K562 treated with DMSO at 1 percent for 24 hours (cell line): ENCODE data around the gene APOBEC3B. TPM values are rescaled to one million over a fixed set of nuclear protein-coding genes. Genes with fewer than 3 reads are reported as not detected.

Source experiments
- total RNA-seq: library from RNA; unstranded; fragments of 300-600 nt; gene quantifications from 2 replicates; pipeline ENCODE4 v1.2.3, GENCODE V29; 2022; ENCODE audit warnings: low read depth; ENCODE audit not compliant: insufficient read depth

APOBEC3B gene
- total RNA-seq = 65.1 and 67.3 TPM in 2 replicates

DNA sequence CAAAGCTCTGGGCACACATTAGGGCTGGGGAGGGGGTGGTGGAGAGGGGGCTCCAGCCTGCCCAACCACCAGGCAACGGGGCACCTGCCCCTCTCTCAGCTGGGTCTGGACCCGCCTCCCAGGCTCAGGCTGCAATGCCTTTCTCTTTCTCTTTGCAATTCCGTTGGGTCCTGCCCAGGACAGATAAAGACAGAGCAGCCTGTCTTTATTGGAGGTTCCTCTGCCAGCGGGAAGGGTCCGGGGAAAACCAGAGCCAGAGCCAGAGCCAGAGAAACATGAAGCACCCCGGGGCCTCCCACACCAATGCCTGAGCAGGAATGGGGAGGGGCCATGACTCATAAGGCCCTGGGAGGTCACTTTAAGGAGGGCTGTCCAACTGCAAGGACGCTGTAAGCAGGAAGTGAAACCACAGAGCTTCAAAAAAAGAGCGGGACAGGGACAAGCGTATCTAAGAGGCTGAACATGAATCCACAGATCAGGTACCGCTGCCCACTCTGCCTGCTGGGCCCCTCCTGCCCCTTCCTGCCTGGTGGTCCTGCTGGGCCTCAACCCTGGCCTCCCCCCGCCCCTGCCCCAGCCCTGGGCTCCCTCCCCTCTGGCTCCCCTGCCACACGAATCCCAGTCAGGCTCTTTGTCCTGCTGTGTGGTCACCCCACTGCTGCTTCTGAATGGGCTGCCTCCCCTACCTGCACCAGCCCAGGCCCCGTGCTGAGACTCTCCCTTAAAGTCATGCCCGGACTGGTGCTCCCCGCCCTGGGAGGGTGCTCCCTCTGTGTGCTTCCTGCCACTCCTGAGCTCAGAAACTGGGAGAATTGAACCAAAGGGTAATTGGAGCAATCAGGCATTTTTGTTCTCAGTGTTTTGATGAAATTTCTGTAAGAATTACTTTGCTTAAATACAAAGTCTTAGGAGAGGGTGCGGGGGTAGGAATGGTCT is at the start of gene APOBEC3B:
Gene APOBEC3B, plus strand, starts transcription at position 356 of the 936 bp plus-strand sequence. Its CDS starts 107 bp downstream, at position 463.

DNA sequence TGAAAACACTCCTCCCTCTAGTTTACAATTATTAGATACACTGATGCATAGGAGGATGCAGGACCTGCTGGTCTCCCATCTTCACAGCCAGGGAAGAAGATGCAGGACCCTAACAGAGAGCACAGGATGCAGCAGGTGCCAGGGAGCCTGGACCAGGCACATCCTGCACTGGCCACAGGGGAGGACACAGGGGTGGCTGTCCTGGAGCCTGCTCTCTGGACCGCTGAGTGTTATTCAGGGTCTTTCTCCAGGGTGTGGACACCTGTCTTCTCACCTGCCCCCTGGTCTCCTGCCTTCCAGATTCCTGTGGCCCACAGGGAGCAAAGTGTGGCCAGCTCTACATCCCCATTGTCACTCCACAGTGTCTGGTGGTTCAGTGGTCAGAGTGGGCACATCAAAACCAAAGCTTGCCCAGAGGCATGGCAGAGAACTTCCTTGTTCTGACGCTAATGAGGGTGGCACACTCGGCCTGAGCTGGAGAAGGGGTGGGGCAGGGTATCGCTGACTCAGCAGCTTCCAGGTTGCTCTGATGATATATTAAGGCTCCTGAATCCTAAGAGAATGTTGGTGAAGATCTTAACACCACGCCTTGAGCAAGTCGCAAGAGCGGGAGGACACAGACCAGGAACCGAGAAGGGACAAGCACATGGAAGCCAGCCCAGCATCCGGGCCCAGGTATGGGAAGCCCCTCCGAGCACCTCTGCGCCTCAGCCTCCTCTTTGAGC is 24.9 kb upstream of the APOBEC3B start, which contains the start of gene APOBEC3A:
Gene APOBEC3A, plus strand, starts transcription at position 564 of the 725 bp plus-strand sequence. Its CDS starts 83 bp downstream, at position 647.

DNA sequence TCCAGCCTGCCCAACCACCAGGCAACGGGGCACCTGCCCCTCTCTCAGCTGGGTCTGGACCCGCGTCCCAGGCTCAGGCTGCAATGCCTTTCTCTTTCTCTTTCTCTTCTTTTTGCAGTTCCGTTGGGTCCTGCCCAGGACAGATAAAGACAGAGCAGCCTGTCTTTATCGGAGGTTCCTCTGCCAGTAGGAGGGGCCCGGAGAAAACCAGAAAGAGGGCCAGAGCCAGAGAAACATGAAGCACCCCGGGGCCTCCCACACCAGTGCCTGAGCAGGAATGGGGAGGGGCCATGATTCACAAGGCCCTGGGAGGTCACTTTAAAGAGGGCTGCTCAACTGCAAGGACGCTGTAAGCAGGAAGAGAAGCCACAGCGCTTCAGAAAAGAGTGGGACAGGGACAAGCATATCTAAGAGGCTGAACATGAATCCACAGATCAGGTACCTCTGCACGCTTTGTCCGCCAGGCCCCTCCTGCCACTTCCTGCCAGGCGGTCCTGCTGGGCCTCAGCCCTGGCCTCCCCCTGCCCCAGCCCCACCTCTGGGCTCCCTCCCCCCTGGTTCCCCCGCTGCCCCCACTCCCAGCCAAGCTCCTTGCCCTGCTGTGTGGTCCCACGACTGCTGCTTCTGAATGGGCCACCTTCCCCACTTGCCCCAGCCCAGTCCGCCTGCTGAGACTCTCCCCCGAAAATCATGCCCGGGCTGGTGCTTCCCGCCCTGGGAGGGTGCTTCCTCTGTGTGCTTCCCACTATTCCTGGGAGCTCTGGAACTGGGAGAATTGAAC is 32.0 kb downstream of the APOBEC3B start, which contains the start of gene APOBEC3C:
Gene APOBEC3C, plus strand, starts transcription at position 316 of the 781 bp plus-strand sequence. Its CDS starts 106 bp downstream, at position 422.

DNA sequence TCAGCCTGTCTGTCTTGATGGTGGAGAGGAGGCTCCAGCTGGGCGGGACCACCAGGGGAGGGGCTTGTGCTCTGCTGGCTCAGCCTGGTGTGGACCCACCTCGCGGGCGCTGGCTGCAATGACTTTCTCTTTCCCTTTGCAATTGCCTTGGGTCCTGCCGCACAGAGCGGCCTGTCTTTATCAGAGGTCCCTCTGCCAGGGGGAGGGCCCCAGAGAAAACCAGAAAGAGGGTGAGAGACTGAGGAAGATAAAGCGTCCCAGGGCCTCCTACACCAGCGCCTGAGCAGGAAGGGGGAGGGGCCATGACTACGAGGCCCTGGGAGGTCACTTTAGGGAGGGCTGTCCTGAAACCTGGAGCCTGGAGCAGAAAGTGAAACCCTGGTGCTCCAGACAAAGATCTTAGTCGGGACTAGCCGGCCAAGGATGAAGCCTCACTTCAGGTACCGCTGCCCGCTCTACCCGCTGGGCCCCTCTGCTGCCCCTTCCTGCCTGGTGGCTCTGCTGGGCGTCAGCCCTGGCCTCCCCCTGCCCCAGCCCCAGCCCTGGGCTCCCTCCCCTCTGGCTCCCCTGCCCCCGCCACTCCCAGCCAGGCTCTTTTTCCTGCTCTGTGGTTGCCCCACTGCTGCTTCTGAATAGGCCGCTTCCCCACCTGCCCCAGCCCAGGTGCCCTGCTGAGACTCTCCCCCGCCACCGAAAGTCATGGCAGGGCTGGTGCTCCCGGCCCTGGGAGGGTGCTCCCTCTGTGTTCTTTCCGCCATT is 58.6 kb downstream of the APOBEC3B start, which contains the start of gene APOBEC3F:
Gene APOBEC3F, plus strand, starts transcription at position 327 of the 759 bp plus-strand sequence. Its CDS starts 97 bp downstream, at position 424.

Other genes starting within 250 kb of the APOBEC3B start
- 72.7 and 74.5 TPM in 2 replicates for gene SUN2, start 226.3 kb upstream of the APOBEC3B start, total RNA-seq
- gene DNAL4, start 188.2 kb upstream of the APOBEC3B start, total RNA-seq = 15.3 and 16.5 TPM in 2 replicates
- 5.1 and 5.8 TPM in 2 replicates for gene NPTXR, start 138.3 kb upstream of the APOBEC3B start, total RNA-seq
- gene CBX6, start 110.1 kb upstream of the APOBEC3B start, total RNA-seq = 12.3 and 12.5 TPM in 2 replicates
- not detected in 2 replicates for gene APOBEC3A, start 24.7 kb upstream of the APOBEC3B start, total RNA-seq
- 44.4 and 50.0 TPM in 2 replicates for gene APOBEC3C, start 31.9 kb downstream of the APOBEC3B start, total RNA-seq
- gene APOBEC3D, start 38.8 kb downstream of the APOBEC3B start, total RNA-seq = 5.3 and 6.7 TPM in 2 replicates
- 4.4 TPM in 2 replicates for gene APOBEC3F, start 58.5 kb downstream of the APOBEC3B start, total RNA-seq
- 9.4 and 10.8 TPM in 2 replicates for gene APOBEC3G, start 94.9 kb downstream of the APOBEC3B start, total RNA-seq
- not detected in 2 replicates for gene APOBEC3H, start 114.9 kb downstream of the APOBEC3B start, total RNA-seq
- gene CBX7, start 170.3 kb downstream of the APOBEC3B start, total RNA-seq = 7.4 and 9.1 TPM in 2 replicates